GM18951 (cell line): Measurements from ENCODE around the gene U2AF2.

ENCODE experiments used
- POLR2A ChIP-seq: IDR thresholded peaks from 4 replicates; pipeline ENCODE4 v1.6.1; 2011; ENCODE audit warnings: mild to moderate bottlenecking; ENCODE audit not compliant: insufficient read length, insufficient read depth; ENCODE audit errors: extremely low read depth
- in situ Hi-C: fragments of 300-500 bp; cut with MboI; formaldehyde crosslinking; loops from one replicate; pipeline ENCODE4 v1.12.0; 2022; ENCODE audit warnings: low sequenced_read_pairs, mixed read lengths, inconsistent platforms; ENCODE audit not compliant: unreplicated experiment

U2AF2 gene

GRCh38 chr19:55615543-55616394 lies 39.1 kb upstream of the U2AF2 start:
- no peak for TF ChIP-seq POLR2A
- in situ Hi-C loops, result no loop called here

DNA sequence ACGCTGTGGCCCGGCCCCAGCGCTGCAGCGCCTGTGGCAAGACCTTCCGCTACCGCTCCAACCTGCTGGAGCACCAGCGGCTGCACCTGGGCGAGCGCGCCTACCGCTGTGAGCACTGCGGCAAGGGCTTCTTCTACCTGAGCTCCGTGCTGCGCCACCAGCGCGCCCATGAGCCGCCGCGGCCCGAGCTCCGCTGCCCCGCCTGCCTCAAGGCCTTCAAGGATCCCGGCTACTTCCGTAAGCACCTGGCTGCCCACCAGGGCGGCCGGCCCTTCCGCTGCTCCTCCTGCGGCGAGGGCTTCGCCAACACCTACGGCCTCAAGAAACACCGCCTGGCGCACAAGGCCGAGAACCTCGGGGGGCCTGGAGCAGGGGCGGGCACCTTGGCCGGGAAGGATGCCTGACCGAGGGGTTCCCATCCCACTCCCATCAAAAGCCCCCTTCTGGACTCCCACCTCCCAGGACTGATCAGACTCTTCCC lies 38.4 kb upstream of the U2AF2 start:
- no peak for TF ChIP-seq POLR2A
- in situ Hi-C loops, result no loop called here

DNA sequence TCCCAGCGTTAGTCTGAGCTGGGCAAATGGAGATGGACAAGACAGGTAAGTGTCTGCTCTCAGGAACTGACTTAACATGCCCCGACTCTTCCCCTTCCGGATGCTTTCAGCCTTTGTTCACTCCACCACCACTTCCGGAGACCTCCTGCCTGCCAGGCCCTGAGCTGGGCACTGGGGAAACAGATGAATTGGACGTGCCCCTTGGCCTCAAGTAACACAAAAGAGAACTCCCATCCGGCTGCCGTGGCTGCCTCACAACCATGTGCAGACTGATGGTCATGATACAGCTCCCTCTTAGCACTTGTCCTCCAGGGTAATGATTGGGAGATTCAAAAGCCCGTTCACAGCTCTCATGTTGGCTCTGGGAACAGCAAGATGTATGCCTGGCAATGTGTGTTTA lies 37.4 kb upstream of the U2AF2 start:
- in situ Hi-C loops, result no loop called here
- TF ChIP-seq POLR2A, result no peak

DNA sequence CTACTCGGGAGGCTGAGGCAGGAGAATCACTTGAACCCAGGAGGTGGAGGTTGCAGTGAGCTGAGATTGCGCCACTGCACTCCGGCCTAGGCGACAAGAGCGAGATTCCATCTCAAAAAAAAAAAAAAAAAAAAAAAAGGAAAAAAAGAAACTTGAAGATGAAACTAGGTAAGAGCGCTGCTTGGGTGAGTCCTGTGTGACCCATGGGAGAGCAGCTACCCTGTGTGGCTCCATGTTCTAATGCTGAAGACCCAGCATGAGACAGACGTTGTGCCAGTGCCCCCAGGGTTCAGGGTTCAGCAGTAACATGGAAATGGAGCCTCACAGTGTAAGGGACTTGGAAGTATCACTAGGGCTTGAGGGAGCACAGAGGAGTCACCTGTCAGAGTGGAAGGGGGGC lies 36.4 kb upstream of the U2AF2 start:
- in situ Hi-C loops, result no loop called here
- TF ChIP-seq POLR2A, result no peak

GRCh38 chr19:55619286-55619685 lies 35.5 kb upstream of the U2AF2 start:
- in situ Hi-C loops, result no loop called here
- no peak for TF ChIP-seq POLR2A

DNA sequence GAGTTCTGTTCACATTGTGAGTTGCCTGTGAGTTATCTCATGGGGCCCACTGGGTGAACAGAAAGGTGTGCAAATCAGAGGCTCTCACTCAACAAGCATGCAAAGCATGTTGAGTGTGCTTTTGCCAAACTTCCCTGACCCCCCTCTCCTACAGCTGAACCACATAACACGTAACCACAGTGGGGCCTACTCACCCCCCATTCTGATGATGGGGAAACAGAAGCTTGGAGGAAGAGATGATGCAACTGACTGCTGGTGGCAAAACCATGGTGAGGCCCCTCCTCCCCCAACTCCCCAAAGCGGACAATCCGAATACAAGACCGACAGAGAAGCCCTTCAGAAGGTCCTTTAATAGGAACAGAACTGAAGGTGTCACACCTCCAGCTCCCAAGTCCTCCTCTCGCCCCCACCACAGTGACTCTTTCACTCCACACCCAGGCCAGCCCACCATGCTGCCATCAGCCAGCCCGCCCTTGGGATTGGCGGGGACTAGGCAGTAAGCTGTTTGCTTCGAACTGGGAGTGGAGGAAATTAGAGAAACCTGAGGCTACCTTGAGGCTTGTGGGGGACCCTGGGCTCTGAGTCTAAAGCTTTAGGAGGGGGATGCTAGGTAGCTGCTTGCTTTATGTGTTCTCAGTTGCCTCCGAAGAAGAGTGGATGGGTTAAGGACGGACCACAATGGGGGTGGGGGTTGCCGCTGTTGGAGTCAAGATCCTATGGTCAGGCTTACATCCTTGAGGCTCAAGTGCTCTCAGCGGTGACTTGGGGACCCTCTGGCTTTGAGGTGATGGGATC lies 34.2 kb upstream of the U2AF2 start:
- TF ChIP-seq POLR2A, result no peak
- in situ Hi-C loops, result no loop called here

GRCh38 chr19:55621205-55621672 lies 33.6 kb upstream of the U2AF2 start:
- in situ Hi-C loops, result no loop called here

GRCh38 chr19:55621673-55622231 lies 33.1 kb upstream of the U2AF2 start:
- in situ Hi-C loops, result no loop called here
- TF ChIP-seq POLR2A, result no peak

More at GRCh38 chr19:55621205-55621672, 33.6 kb upstream of the U2AF2 start:
- TF ChIP-seq POLR2A, result no peak

- in situ Hi-C loops, result no loop called here
- no peak for TF ChIP-seq POLR2A
These were observed 32.4 kb upstream of the U2AF2 start for GRCh38 chr19:55622242-55622969.

DNA sequence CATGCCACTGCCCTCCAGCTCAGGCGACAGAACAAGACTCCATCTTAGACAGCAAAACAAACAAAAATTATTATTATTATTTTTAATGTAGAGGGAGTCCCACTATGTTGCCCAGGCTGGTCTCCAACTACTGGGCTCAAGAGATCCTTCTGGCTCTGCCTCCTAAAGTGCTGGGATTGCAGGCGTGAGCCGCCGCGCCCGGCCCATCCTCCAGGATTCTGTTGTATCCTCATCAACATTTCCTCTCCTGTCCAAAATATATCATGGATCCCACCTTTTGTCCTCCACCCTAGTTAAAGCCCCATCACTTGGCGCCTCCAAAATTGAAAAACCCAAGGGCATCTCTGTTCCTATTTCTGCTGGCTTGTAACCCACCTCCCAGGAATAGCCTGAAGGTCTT lies 31.7 kb upstream of the U2AF2 start:
- TF ChIP-seq POLR2A, result no peak
- in situ Hi-C loops, result no loop called here

GRCh38 chr19:55623561-55623960 lies 31.3 kb upstream of the U2AF2 start:
- in situ Hi-C loops, result no loop called here

DNA sequence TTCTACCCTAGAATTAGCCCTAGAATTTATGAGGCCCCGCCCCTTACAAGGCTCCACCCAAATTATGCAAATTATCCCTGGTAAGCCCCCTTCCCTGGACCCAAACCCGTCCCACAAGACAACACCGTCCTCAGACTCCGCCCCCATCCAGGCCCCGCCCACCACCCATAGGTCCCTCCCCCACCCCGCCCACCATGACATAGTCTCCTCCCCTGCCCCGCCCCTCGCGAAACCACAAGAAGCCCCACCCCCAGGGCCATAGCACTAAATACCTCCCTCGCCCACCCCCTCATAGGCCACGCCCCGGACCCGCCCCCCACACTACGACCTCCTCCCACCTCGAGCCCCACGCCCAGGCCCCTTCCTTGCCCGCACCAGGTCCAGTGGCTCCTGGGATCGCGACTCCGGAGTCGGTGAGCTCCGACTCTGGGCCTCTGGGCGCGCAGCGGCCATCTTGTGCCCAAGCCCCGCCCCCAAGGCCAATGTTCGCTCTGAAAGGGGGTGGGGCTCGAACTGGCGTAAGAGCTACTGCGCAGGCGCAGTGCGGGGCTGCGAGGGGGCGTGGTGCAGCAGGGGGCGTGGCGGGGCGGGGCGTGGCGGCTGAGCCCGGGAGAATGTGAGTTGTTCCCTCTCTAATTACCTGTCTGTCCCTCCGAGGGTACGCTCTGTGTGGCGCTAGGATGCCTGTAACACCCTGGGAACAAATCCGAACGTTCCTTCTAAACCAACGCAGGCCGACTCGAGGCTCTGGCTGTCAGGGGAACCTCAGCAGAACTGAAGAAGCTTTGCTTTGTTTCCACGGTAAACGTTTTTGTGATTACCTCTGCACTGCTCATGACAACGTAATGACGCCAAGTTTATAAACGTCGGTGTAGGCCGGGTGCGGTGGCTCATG lies 30.5 kb upstream of the U2AF2 start, which contains the start of gene ZNF784:
ZNF784 (minus strand) TSS at position 458 of the 895 bp plus-strand sequence; CDS start at position 453, 5 bp downstream.
- TF ChIP-seq POLR2A, result peak; percentile 83
- in situ Hi-C loops, result no loop called here

More at GRCh38 chr19:55623561-55623960, 31.3 kb upstream of the U2AF2 start:
- no peak for TF ChIP-seq POLR2A
